A673 (cell line): ENCODE results near the gene ACSF3. TPM values are rescaled to one million over a fixed set of nuclear protein-coding genes. Genes with fewer than 3 reads are reported as not detected.

Source experiments
- BruUV-seq: library from RNA; stranded (reverse); fragments of 400-500 nt; replicated peaks from 2 replicates; lab custom pipeline; 2021; lab: Mats Ljungman, UMichigan
- CTCF ChIA-PET: fragments of 300-600 bp; sonication (Branson Sonifier 250); formaldehyde crosslinking; loops from one replicate; lab custom pipeline; 2022; ENCODE audit warnings: antibody characterized with exemption; lab: Charles Lee
- POLR2A ChIA-PET: fragments of 300-600 bp; sonication (Branson Sonifier 250); formaldehyde crosslinking; loops from one replicate; lab custom pipeline; 2022; ENCODE audit warnings: antibody characterized with exemption; ENCODE audit not compliant: low non-redundant PET; lab: Charles Lee
- DNase-seq: peaks from one replicate; pipeline ENCODE4 v3.0.0-alpha.2; 2015; ENCODE audit warnings: low spot score
- H3K27ac ChIP-seq: fragments of 200-600 bp; sonication (generic); 2 replicates; pipeline ENCODE4 v1.5.1; 2016; ENCODE audit warnings: mixed run types, low read depth, mild to moderate bottlenecking, mixed read lengths, antibody characterized with exemption, low read length; ENCODE audit not compliant: poor library complexity, severe bottlenecking
- H3K27me3 ChIP-seq: fragments of 200-600 bp; sonication (generic); replicated peaks from 2 replicates; pipeline ENCODE4 v1.6.1; 2017; ENCODE audit warnings: mixed run types, low read depth, mild to moderate bottlenecking, mixed read lengths, antibody characterized with exemption, low read length; ENCODE audit not compliant: insufficient read depth, poor library complexity
- H3K36me3 ChIP-seq: fragments of 200-600 bp; sonication (generic); 2 replicates; pipeline ENCODE4 v1.6.1; 2016; ENCODE audit warnings: mixed run types, mild to moderate bottlenecking, mixed read lengths, antibody characterized with exemption, low read length; ENCODE audit not compliant: insufficient read depth, poor library complexity, severe bottlenecking
- H3K4me1 ChIP-seq: fragments of 200-600 bp; sonication (generic); 2 replicates; pipeline ENCODE4 v1.6.1; 2017; ENCODE audit warnings: mixed run types, mild to moderate bottlenecking, mixed read lengths, antibody characterized with exemption, low read length; ENCODE audit not compliant: insufficient read depth, poor library complexity, severe bottlenecking
- H3K4me3 ChIP-seq: fragments of 200-600 bp; sonication (generic); 2 replicates; pipeline ENCODE4 v1.5.1; 2016; ENCODE audit warnings: low read depth, mixed run types, mild to moderate bottlenecking, mixed read lengths, low read length; ENCODE audit not compliant: poor library complexity, severe bottlenecking
- H3K9me3 ChIP-seq: fragments of 200-600 bp; sonication (generic); 2 replicates; pipeline ENCODE4 v1.6.1; 2016; ENCODE audit warnings: mixed run types, low read depth, mild to moderate bottlenecking, mixed read lengths, antibody characterized with exemption, low read length; ENCODE audit not compliant: poor library complexity, severe bottlenecking
- CTCF ChIP-seq: fragments of 300-800, 200-600 bp; sonication (generic); conservative IDR thresholded peaks from 2 replicates; pipeline ENCODE4 v1.5.1; 2017; ENCODE audit warnings: low read depth, mild to moderate bottlenecking, antibody characterized with exemption, low read length, moderate library complexity, mixed read lengths
- EZH2 ChIP-seq: fragments of 200-600 bp; sonication (generic); IDR thresholded peaks from 2 replicates; pipeline ENCODE4 v1.6.1; 2017; ENCODE audit warnings: borderline replicate concordance, low read depth, mild to moderate bottlenecking, mixed read lengths, antibody characterized with exemption, low read length; ENCODE audit not compliant: poor library complexity, severe bottlenecking
- intact Hi-C: fragments of 100-400 bp; cut with micrococcal nuclease; formaldehyde crosslinking; loops from one replicate; pipeline ENCODE4 v1.10.0; 2022; ENCODE audit not compliant: unreplicated experiment
- total RNA-seq: library from RNA; stranded (reverse); gene quantifications from 2 replicates; pipeline ENCODE4 v1.2.3, GENCODE V29; 2021

Gene ACSF3
- total RNA-seq, 1 experiment from 2014 or later: 27.7 TPM

- H3K27me3 ChIP-seq: no peaks in the 10 kb centered on the region
- H3K4me3 ChIP-seq: no peak overlapping the region
- no TSS peak for BruUV-seq
- peaks cover 6% of the 10 kb centered on the region for H3K36me3 ChIP-seq
- H3K4me1 ChIP-seq: peaks cover 5% of the 10 kb centered on the region
- no peak for DNase-seq
- POLR2A ChIA-PET: interaction anchor here (0.6 kb wide), 1 partner anchor 395 kb away, joined by 3 read pairs; no protein-coding TSS in a partner anchor
- CTCF ChIA-PET: no interaction called here
- H3K9me3 ChIP-seq: no peaks in the 10 kb centered on the region
- TF ChIP-seq CTCF (no peak), EZH2 (no peak)
- H3K27ac ChIP-seq: no peak overlapping the region
- intact Hi-C loops: no loop called here
Measured at GRCh38 chr16:89114159-89114981, 20.7 kb downstream of the ACSF3 start.

GRCh38 chr16:89115216-89115861 is 21.7 kb downstream of the ACSF3 start:
- CTCF ChIA-PET: no interaction called here
- POLR2A ChIA-PET: no interaction called here
- TF ChIP-seq CTCF: no peak
- no peak for TF ChIP-seq EZH2
- Histone ChIP-seq H3K36me3 (peaks cover 8% of the 10 kb centered on the region), H3K9me3 (no peaks in the 10 kb centered on the region), H3K4me1 (peaks cover 5% of the 10 kb centered on the region), H3K27me3 (no peaks in the 10 kb centered on the region), H3K27ac (no peak overlapping the region), H3K4me3 (no peak overlapping the region)
- no TSS peak for BruUV-seq
- intact Hi-C loops: no loop called here
- no peak for DNase-seq

GRCh38 chr16:89116341-89117226 is 22.9 kb downstream of the ACSF3 start:
- Histone ChIP-seq H3K27me3 (no peaks in the 10 kb centered on the region), H3K4me1 (peaks cover 5% of the 10 kb centered on the region), H3K4me3 (no peak overlapping the region), H3K36me3 (peaks cover 13% of the 10 kb centered on the region), H3K9me3 (no peaks in the 10 kb centered on the region), H3K27ac (no peak overlapping the region)
- BruUV-seq: no TSS peak
- TF ChIP-seq CTCF: no peak
- TF ChIP-seq EZH2: no peak
- ChIA-PET POLR2A (no interaction called here), CTCF (no interaction called here)
- no peak for DNase-seq
- intact Hi-C loops: no loop called here
